ENCODE data around the gene GPATCH2L. TPM values are rescaled to one million over a fixed set of nuclear protein-coding genes. Genes with fewer than 3 reads are reported as not detected.

Gene GPATCH2L
- total RNA-seq, 2 experiments from 2014 or later: 54.0 to 58.2 TPM

DNA sequence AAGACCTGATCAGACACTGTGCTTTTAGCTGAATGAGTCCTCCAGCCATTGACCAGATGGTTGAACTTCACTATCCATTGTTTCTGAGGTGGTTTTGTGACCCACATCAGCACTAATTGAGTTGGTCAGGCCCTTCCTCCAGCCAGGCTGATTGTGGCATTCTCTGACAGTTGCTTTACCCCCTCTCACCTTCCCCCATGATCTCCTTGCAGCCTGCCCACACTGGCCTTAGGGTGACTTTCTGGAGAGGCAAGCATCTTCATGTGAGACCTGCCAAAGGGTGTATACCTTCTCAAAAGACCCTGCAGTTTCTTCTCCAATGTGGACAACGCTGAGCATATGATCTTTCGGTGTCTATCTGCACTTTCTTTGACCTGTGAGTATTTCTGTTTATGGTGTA is 83.9 kb downstream of the GPATCH2L start:
- H3K4me3 Mint-ChIP-seq: no peak overlapping the region
- intact Hi-C loops (cut with micrococcal nuclease): no loop called here
- ATAC-seq (no peak), DNase-seq (no peak)
- H3K27ac Mint-ChIP-seq: no peak overlapping the region
- H3K27me3 Mint-ChIP-seq: no peaks in the 10 kb centered on the region
- ChIA-PET CTCF (no interaction called here), POLR2A (no interaction called here)
- TF ChIP-seq, protein P1, sequence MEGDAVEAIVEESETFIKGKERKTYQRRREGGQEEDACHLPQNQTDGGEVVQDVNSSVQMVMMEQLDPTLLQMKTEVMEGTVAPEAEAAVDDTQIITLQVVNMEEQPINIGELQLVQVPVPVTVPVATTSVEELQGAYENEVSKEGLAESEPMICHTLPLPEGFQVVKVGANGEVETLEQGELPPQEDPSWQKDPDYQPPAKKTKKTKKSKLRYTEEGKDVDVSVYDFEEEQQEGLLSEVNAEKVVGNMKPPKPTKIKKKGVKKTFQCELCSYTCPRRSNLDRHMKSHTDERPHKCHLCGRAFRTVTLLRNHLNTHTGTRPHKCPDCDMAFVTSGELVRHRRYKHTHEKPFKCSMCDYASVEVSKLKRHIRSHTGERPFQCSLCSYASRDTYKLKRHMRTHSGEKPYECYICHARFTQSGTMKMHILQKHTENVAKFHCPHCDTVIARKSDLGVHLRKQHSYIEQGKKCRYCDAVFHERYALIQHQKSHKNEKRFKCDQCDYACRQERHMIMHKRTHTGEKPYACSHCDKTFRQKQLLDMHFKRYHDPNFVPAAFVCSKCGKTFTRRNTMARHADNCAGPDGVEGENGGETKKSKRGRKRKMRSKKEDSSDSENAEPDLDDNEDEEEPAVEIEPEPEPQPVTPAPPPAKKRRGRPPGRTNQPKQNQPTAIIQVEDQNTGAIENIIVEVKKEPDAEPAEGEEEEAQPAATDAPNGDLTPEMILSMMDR (IDR thresholded peaks at IDR 0.05): no peak
- peaks cover 6% of the 10 kb centered on the region for H3K9me3 Mint-ChIP-seq
- no peaks in the 10 kb centered on the region for H3K4me1 Mint-ChIP-seq (ENCODE audit: low read depth)
- H3K36me3 Mint-ChIP-seq (ENCODE audit: low read depth): peaks cover 55% of the 10 kb centered on the region

DNA sequence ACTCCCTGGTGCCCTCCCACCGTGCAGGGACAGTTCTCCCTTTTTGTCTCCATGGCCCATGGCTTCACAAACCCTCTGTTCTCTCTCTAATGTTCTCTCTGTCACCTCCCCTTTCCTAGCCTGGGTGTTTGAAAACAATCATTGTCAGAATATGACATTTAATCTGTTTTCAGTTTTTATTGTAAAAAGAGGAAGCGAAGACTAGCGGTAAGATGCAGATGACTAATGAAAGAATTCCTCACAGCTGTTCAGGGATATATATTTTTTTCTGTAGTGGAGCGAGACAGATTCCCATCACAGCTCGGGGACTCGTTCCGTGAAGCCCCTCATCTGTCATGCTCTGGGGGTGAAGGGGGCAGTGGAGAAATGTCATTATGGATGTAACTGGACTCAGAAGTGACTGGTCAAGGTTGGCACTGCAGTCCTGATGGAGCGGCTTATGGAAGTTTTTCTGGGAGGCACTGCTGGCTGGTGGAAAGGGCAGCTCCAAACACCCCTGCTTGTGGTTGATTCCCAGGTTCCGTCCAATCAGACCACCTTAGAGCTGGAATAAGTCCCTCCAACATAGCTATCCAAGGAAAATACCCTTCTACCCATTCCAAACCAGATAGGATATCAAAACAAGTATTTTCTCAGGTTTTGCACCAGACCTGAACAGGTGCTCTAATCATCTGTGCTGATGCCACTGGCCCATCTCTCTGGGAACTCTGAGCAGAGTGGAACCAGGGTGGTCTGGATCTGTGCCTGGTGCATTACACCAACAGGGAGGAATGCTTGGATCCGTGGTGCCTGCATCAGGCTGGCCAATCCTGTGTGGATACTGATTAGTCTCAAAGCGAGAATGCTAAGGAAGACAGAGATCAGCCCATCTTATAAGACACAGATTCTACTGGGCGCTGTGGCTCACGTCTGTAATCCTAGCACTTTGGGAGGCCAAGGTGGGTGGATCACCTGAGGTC is 84.7 kb downstream of the GPATCH2L start:
- Mint-ChIP-seq H3K36me3 (ENCODE audit: low read depth) (peaks cover 57% of the 10 kb centered on the region), H3K4me1 (ENCODE audit: low read depth) (no peaks in the 10 kb centered on the region), H3K4me3 (no peak overlapping the region), H3K27ac (no peak overlapping the region), H3K27me3 (no peaks in the 10 kb centered on the region), H3K9me3 (peaks cover 4% of the 10 kb centered on the region)
- ATAC-seq (no peak), DNase-seq (no peak)
- intact Hi-C loops (cut with micrococcal nuclease): no loop called here
- ChIA-PET POLR2A (no interaction called here), CTCF (no interaction called here)
- TF ChIP-seq, protein P1 (IDR thresholded peaks at IDR 0.05): no peak

DNA sequence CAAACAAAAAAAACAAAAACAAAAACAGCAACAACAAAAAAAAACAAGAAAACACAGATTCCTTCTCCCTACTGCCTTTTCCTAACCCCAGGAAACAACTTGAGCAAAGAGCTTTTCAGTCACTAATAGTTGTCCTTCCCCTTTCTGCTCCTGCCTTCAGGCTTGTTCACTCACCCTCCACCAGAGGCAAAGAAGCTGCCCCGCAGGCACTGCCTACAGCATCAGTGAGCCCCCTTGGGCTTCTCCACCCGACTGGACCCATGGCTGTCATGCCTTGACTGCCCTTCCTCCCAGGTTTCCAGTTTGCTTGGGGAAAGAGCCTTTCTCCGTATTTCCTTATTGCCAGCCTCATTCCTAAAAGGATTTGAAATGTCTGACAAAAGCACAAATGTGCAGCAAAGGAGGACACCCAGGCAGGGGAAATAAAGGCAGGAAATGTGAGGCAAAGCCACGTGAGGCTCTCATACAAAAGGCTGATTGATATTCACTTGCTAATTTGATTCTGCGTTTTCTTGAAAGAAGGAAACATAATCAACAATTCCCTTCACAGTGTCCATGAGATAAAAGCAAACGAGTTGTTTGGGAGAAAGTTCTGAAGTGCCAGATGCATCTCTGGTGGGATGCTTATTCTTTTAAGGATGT is 85.7 kb downstream of the GPATCH2L start:
- no peak overlapping the region for H3K27ac Mint-ChIP-seq
- no peaks in the 10 kb centered on the region for H3K4me1 Mint-ChIP-seq (ENCODE audit: low read depth)
- peaks cover 8% of the 10 kb centered on the region for H3K9me3 Mint-ChIP-seq
- H3K4me3 Mint-ChIP-seq: no peak overlapping the region
- ChIA-PET POLR2A (no interaction called here), CTCF (no interaction called here)
- TF ChIP-seq, protein P1 (IDR thresholded peaks at IDR 0.05): no peak
- peaks cover 63% of the 10 kb centered on the region for H3K36me3 Mint-ChIP-seq (ENCODE audit: low read depth)
- no peak for DNase-seq
- no peak for ATAC-seq
- intact Hi-C loops (cut with micrococcal nuclease): no loop called here
- no peaks in the 10 kb centered on the region for H3K27me3 Mint-ChIP-seq

DNA sequence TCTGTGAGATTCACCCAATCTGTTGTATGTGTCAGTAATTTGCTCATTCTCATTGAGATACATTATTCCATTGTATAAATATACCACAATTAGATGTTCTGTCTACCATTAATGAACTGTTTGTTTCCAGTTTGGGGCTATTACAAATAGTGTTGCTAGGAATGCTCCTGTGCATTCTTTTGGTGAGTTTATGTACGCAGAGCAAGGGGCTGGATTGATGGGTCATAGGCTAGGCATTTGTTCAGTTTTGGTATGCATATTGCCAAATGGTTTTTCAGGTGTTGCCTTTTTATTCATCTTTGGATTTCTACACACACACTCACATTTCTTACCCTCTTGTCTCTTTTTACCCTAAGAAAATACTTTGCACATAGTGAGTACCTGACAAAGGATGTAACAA is 93.4 kb downstream of the GPATCH2L start:
- Mint-ChIP-seq H3K4me3 (no peak overlapping the region), H3K27ac (no peak overlapping the region), H3K9me3 (peaks cover 16% of the 10 kb centered on the region), H3K27me3 (no peaks in the 10 kb centered on the region), H3K4me1 (ENCODE audit: low read depth) (no peaks in the 10 kb centered on the region), H3K36me3 (ENCODE audit: low read depth) (peaks cover 22% of the 10 kb centered on the region)
- POLR2A ChIA-PET: no interaction called here
- DNase-seq (no peak), ATAC-seq (no peak)
- CTCF ChIA-PET: no interaction called here
- TF ChIP-seq, protein P1 (IDR thresholded peaks at IDR 0.05): no peak
- intact Hi-C loops (cut with micrococcal nuclease): no loop called here

DNA sequence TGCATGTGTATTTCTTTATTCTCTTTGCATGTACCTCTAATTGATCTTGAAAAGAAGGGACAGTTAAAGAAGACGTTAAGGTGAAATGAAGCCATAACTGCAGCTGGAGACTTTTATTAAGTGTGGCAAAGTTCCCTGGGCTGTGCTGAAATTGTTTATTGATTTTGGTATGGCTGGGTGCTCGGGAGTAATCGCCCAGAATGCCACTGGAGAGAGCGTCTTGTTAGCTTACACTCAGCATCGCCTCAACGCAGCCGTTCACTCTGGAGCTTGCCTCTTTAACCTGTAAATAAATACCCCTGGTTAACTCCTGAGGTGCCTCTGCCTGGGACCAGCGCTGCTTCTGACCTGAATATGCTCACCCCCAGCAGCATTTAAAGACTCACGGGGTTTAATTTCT is 98.6 kb downstream of the GPATCH2L start:
- ATAC-seq (no peak), DNase-seq (no peak)
- TF ChIP-seq, protein P1 (IDR thresholded peaks at IDR 0.05): no peak
- intact Hi-C loops (cut with micrococcal nuclease): no loop called here
- CTCF ChIA-PET: no interaction called here
- H3K27me3 Mint-ChIP-seq: no peaks in the 10 kb centered on the region
- no peaks in the 10 kb centered on the region for H3K36me3 Mint-ChIP-seq (ENCODE audit: low read depth)
- POLR2A ChIA-PET: no interaction called here
- no peak overlapping the region for H3K4me3 Mint-ChIP-seq
- no peaks in the 10 kb centered on the region for H3K4me1 Mint-ChIP-seq (ENCODE audit: low read depth)
- H3K27ac Mint-ChIP-seq: no peak overlapping the region
- H3K9me3 Mint-ChIP-seq: no peaks in the 10 kb centered on the region
